Activated CD4-positive, alpha-beta T cell treated with anti-CD3 and anti-CD28 coated beads, Interleukin-2, amount 10 ng/mL, durations not matched to agents 24 days and 14 days (primary cell): ENCODE measurements around the gene RPL7L1. TPM values are rescaled to one million over a fixed set of nuclear protein-coding genes. Genes with fewer than 3 reads are reported as not detected.
"Not testable (repeated sequence)": the region's sequence is repeated elsewhere in the genome, so short reads cannot be mapped to it uniquely, and the experiment has no call there.

Experiments used
- DNase-seq: peaks from one replicate; pipeline ENCODE4 v3.0.0; 2022
- H3K27ac Mint-ChIP-seq: one replicate; pipeline ENCODE4 v1.8.0; 2022; ENCODE audit warnings: mild to moderate bottlenecking, mixed read lengths
- H3K27me3 Mint-ChIP-seq: one replicate; pipeline ENCODE4 v1.8.0; 2022; ENCODE audit warnings: mixed read lengths
- H3K36me3 Mint-ChIP-seq: one replicate; pipeline ENCODE4 v1.8.0; 2022; ENCODE audit warnings: low read depth, mild to moderate bottlenecking, mixed read lengths
- H3K4me1 Mint-ChIP-seq: one replicate; pipeline ENCODE4 v1.8.0; 2021; ENCODE audit warnings: mixed read lengths
- H3K4me3 Mint-ChIP-seq: one replicate; pipeline ENCODE4 v1.8.0; 2022; ENCODE audit warnings: mild to moderate bottlenecking, moderate library complexity, mixed read lengths
- H3K9me3 Mint-ChIP-seq: one replicate; pipeline ENCODE4 v1.8.0; 2021; ENCODE audit warnings: mixed read lengths
- intact Hi-C: fragments of 100-400 bp; cut with micrococcal nuclease; formaldehyde crosslinking; loops from one replicate; pipeline ENCODE4 v1.15.1; 2023
- total RNA-seq: library from RNA; stranded (reverse); gene quantifications from 2 replicates; pipeline ENCODE4 v1.2.3, GENCODE V29; 2022

Gene RPL7L1
- total RNA-seq, 1 donor from 2014 or later: 182 TPM

DNA sequence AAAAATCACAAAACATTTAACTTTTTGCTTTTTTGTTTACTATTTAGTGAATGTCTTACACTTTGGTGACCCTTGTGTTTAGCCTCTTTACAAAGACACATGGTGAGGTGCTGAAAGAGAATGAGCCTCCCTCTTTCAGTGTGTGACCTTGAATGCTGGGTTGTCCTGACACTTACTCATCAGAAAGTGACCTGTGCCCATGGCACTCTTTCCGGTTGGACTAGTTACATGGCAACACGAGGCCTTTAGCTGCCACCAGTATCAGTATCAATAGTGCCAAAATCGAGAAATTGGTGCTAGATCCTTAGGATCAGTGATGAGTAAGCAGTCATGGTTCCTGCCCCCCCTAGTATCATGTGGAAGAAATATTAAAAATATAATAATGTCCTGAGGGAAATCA is 1.7 kb upstream of the RPL7L1 start:
- H3K27ac Mint-ChIP-seq: peak overlapping the region; percentile 51
- peaks cover 11% of the 10 kb centered on the region for H3K4me1 Mint-ChIP-seq
- peak overlapping the region; percentile 55 for H3K4me3 Mint-ChIP-seq
- no peak for DNase-seq
- H3K9me3 Mint-ChIP-seq: no peaks in the 10 kb centered on the region
- peaks cover 14% of the 10 kb centered on the region for H3K36me3 Mint-ChIP-seq
- H3K27me3 Mint-ChIP-seq: no peaks in the 10 kb centered on the region
- intact Hi-C loops: loop anchor here (1.0 to 5.0 kb wide), 5 partner anchors 21 to 660 kb away; partner anchors contain the start of genes MRPS10 and UBR2

DNA sequence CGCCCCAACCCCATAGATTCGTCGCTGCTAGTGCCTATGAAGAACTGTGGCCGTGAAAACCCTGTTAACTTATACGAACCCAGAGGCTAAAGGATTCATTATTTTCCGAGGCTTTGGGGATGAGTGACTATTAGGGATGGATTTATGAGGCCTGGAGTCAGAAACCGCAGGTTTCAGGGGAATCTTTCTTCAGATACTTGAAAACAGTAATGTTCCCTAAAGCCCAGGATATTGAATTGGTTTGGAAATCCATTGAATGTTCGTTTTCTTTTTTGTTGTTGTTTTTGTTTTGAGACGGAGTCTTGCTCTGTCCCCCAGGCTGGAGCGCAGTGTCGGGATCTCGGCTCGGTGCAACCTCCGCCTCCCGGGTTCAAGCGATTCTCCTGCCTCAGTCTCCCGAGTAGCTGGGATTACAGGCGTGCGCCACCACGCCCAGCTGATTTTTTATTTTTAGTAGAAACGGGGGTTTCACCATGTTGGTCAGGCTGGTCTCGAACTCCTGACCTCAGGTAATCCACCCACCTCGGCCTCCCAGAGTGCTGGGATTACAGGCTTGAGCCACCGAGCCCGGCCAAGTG is 913 bp downstream of the RPL7L1 start:
- H3K4me3 Mint-ChIP-seq: peak overlapping the region; percentile 97
- DNase-seq, intact Hi-C loops, H3K27me3 Mint-ChIP-seq, H3K9me3 Mint-ChIP-seq: not testable (repeated sequence)
- H3K4me1 Mint-ChIP-seq: peaks cover 17% of the 10 kb centered on the region
- peak overlapping the region; percentile 100 for H3K27ac Mint-ChIP-seq
- H3K36me3 Mint-ChIP-seq: peaks cover 36% of the 10 kb centered on the region

DNA sequence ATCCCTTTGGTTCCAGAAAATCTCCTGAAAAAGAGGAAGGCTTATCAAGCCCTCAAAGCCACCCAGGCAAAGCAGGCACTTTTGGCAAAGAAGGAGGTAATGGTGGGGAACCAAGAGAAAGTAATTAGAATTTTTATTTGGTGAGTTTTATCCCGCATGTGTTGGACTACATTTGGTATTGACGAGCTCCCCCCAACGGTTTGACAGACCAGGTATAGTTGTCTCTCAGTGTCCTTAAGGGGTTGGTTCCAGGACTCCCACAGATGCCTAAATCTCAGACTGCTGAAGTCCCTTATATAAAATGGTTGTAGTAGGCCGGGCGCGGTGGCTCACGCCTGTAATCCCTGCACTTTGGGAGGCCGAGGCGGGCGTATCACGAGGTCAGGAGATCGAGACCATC is 1.5 kb downstream of the RPL7L1 start:
- Mint-ChIP-seq H3K36me3 (peaks cover 42% of the 10 kb centered on the region), H3K4me3 (peak overlapping the region; percentile 97), H3K4me1 (peaks cover 17% of the 10 kb centered on the region), H3K27ac (peak overlapping the region; percentile 100)
- intact Hi-C loops, H3K9me3 Mint-ChIP-seq, DNase-seq, H3K27me3 Mint-ChIP-seq: not testable (repeated sequence)

DNA sequence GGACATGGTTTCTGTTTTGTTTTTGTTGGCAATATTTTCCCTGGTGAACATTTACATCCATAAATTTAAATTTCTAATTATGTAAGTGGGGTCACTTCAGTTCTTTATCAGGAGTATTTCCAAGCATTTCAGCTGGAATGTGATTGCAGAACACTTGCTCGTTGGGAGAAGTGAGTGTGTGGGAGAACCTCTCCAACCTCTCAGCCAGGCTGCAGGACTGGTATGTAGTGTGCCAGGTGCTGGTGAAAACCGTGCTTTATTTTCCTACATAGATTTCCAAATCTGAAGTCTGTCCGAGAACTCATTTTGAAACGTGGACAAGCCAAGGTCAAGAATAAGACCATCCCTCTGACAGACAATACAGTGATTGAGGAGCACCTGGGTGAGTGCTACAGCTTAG is 6.3 kb downstream of the RPL7L1 start:
- no peak overlapping the region for H3K27ac Mint-ChIP-seq

DNA sequence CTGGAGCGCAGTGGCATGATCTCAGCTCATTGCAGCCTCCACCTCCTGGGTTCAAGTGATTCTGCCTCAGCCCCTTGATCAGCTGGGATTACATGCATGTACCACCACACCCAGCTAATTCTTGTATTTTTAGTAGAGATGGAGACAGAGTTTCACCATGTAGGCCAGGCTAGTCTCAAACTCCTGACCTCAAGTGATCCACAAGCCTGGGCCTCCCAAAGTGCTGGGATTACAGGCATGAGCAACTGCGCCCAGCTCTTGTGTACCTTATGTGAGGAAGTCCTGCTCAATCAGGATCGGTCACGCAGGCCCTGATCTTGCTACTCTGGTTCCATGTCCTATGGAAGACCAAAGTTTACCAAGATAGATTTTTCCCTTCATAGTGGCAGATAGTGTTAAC is 8.8 kb downstream of the RPL7L1 start:
- DNase-seq, H3K9me3 Mint-ChIP-seq, intact Hi-C loops, H3K27me3 Mint-ChIP-seq, H3K27ac Mint-ChIP-seq, H3K4me3 Mint-ChIP-seq: not testable (repeated sequence)
- H3K4me1 Mint-ChIP-seq: peaks cover 26% of the 10 kb centered on the region
- peaks cover 43% of the 10 kb centered on the region for H3K36me3 Mint-ChIP-seq

More for the DNA sequence above, 6.3 kb downstream of the RPL7L1 start:
- H3K4me1 Mint-ChIP-seq: peaks cover 23% of the 10 kb centered on the region
- no peaks in the 10 kb centered on the region for H3K9me3 Mint-ChIP-seq
- no peak for DNase-seq
- peaks cover 50% of the 10 kb centered on the region for H3K36me3 Mint-ChIP-seq
- intact Hi-C loops: no loop called here
- H3K27me3 Mint-ChIP-seq: no peaks in the 10 kb centered on the region
- no peak overlapping the region for H3K4me3 Mint-ChIP-seq

DNA sequence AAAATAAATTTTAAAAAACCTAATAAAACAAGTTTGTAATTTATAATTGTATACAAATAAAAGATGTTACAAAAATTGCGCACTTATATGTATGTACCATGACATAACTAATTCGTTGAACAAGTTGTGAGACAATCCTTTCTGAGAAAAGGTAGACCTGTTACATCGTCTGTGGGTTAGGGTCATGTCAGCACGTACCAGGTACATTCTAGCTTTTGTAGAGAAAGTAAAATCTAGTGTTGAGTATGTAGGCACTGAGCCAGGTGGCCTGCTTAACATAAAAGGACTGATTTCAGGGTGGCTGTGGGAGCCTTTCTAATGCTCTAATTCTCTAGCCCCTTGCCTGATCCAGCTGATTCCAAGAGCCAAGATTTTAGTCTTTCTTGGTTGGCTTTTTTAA is 10.4 kb downstream of the RPL7L1 start:
- intact Hi-C loops: loop anchor here (1.0 to 5.0 kb wide), 5 partner anchors 11 to 163 kb away; partner anchors contain the start of genes BICRAL, CNPY3 and RPL7L1
- peaks cover 21% of the 10 kb centered on the region for H3K4me1 Mint-ChIP-seq
- peak overlapping the region; percentile 98 for H3K27ac Mint-ChIP-seq
- no peaks in the 10 kb centered on the region for H3K9me3 Mint-ChIP-seq
- H3K4me3 Mint-ChIP-seq: peak overlapping the region; percentile 96
- DNase-seq: no peak
- peaks cover 29% of the 10 kb centered on the region for H3K36me3 Mint-ChIP-seq
- no peaks in the 10 kb centered on the region for H3K27me3 Mint-ChIP-seq

DNA sequence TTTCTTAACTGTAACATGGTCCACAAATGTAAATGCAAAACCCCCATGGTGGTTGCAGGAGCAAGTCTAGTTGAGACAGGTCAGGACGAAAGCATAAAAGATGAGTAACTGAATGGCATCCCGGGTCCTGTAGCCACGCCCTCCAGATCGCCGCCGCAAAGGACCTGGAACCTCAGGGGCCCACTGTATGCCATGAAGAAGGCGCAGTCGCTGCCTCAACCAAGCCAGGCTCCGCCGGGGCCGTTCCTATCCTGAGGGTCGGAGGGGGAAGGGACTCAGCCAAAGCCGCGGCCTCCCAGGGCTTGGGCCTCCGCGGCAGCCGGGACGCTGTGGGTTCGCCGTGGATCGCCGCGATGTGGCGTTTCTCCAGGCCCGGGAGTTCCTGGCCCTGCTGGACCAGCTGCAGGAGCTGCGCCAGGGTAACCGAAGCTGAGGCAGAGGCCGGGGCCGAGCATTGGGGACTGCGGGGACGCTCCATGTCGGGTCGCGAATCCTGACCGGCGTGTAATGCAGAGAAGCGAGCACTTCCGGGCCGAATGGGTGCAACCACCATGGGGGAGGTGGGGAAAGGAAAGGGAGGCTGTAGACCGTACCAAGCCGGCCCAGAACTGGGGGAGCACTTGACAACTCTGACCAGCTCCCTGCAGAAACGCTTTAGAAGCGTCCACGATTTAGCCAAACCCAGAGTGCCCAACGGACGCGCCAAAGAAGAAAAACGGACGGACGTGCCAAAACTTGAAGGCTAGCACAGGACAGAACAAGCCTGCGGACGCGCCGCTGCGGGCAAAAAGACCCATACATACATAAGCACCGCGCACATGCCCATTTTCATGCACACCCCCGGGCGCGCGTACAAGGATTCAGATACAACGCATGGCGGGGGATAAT is 11.1 kb downstream of the RPL7L1 start:
- Mint-ChIP-seq H3K27me3 (no peaks in the 10 kb centered on the region), H3K4me1 (peaks cover 21% of the 10 kb centered on the region), H3K9me3 (no peaks in the 10 kb centered on the region), H3K4me3 (peak overlapping the region; percentile 96), H3K36me3 (peaks cover 22% of the 10 kb centered on the region), H3K27ac (peak overlapping the region; percentile 98)
- peak; percentile 97 for DNase-seq
- intact Hi-C loops: loop anchor here (1.0 to 5.0 kb wide), 5 partner anchors 11 to 163 kb away; partner anchors contain the start of genes BICRAL, CNPY3 and RPL7L1

DNA sequence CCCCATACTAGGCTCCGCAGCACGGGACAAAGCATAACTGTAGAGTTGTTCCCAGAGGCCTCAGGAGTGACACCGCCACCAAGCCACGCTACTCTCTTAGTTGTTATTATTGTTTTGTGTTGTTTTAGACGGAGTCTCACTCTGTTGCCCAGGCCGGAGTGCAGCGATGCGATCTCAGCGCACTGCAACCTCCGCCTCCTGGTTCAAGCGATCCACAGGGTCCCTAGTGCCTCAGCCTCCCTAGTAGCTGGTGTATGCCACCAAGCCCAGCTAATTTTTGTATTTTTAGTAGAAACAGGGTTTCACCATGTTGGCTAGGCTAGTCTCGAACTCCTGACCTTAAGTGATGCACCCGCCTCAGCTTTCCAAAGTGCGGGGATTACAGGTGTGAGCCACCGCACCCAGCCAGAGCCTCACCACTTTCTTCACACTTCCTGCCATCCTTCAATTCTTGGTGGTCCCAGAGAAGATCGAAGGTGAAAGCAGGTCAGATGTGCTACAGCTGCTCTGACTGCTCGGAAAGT is 11.8 kb downstream of the RPL7L1 start:
- intact Hi-C loops: loop anchor here (2.0 to 5.0 kb wide), 2 partner anchors 108 to 164 kb away; partner anchors contain the start of gene BICRAL
- peak overlapping the region; percentile 98 for H3K27ac Mint-ChIP-seq
- no peaks in the 10 kb centered on the region for H3K27me3 Mint-ChIP-seq
- no peak for DNase-seq
- H3K36me3 Mint-ChIP-seq: peaks cover 15% of the 10 kb centered on the region
- H3K4me1 Mint-ChIP-seq: peaks cover 21% of the 10 kb centered on the region
- no peaks in the 10 kb centered on the region for H3K9me3 Mint-ChIP-seq
- peak overlapping the region; percentile 96 for H3K4me3 Mint-ChIP-seq

DNA sequence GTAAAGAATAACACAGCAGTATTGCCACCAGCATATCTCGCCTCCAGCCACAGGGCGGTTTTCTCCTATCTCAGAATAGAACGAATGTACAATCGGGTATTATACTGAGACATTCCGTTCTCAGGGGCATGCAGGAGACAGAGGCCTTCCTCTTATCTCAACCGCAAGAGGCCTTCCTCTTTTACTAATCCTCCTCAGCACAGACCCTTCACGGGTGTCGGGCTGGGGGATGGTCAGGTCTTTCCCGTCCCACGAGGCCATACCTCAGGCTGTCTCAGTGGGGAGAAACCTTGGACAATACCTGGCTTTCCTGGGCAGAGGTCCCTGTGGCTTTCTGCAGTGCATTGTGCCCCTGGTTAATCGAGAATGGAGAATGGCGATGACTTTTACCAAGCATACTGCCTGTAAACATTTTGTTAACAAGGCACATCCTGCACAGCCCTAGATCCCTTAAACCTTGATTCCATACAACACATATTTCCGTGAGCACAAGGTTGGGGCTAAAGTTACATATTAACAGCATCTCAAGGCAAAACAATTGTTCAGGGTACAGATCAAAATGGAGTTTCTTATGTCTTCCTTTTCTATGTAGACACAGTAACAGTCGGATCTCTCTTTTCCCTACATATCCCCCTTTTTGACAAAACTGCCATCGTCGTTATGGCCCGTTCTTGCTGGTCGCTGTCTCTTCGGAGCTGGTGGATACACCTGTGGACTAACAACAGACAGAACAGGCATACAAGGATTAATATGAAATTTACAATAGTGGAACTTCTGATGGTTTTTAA is 14.8 kb downstream of the RPL7L1 start:
- not testable (repeated sequence) for H3K9me3 Mint-ChIP-seq, H3K4me3 Mint-ChIP-seq, DNase-seq, H3K27ac Mint-ChIP-seq, H3K27me3 Mint-ChIP-seq, H3K36me3 Mint-ChIP-seq
- intact Hi-C loops: loop anchor here (5.0 kb wide), 1 partner anchor 167 kb away; no protein-coding TSS in a partner anchor
- peaks cover 15% of the 10 kb centered on the region for H3K4me1 Mint-ChIP-seq

DNA sequence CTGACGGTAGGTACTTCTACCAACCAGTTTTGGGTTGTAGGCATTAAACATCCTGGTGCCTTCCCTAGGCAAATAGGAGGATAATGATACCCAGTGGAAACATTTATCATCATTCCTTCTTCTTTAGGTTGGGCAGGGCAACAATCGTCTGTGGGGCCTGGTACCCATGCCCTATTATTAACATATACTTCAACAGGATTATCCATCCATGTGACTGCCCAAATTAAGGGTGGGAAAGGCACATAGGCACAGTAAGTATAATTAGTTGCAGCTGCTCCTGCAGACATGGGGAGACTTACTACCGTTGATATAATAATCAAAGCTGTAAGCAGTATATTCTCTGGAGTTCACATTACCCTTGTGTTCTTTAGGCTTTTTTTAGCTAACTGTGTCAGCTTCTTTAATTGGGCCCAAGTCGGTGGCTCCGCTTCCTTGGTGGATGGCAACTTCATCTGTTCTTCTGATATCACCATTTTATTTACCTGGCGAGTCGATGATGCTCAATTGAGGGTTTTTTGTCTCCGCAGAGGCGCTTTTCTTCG is 16.8 kb downstream of the RPL7L1 start:
- Mint-ChIP-seq H3K4me3 (no peak overlapping the region), H3K9me3 (no peaks in the 10 kb centered on the region)
- intact Hi-C loops: no loop called here

DNA sequence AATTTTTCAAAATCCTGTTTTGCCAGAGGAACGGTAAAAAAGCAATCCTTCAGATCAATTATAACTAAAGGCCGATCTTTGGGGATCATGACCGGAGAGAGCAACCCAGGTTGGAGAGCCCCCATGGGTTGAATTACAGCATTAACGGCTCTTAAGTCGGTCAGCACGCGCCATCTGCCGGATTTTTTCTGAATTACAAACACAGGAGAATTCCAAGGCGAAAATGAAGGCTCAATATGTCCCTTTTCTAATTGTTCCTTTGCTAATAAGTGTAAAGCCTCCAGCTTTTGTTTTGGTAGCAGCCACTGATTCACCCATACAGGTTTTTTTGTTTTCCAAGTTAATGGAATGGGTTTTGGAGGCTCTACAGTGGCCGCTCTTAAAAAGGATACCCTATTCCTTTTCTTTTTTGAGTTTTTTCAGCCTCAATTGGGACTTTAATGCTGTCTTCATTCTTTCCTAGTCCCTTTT is 19.5 kb downstream of the RPL7L1 start:
- no peak overlapping the region for H3K27ac Mint-ChIP-seq
- intact Hi-C loops: loop anchor here (1.0 to 2.0 kb wide), 2 partner anchors 20 to 238 kb away; partner anchors contain the start of gene RPL7L1
- no peaks in the 10 kb centered on the region for H3K36me3 Mint-ChIP-seq
- DNase-seq: peak; percentile 93
- peaks cover 17% of the 10 kb centered on the region for H3K4me1 Mint-ChIP-seq
- H3K27me3 Mint-ChIP-seq: no peaks in the 10 kb centered on the region
- H3K4me3 Mint-ChIP-seq: no peak overlapping the region
- H3K9me3 Mint-ChIP-seq: no peaks in the 10 kb centered on the region

More for the DNA sequence above, 16.8 kb downstream of the RPL7L1 start:
- Mint-ChIP-seq H3K36me3 (no peaks in the 10 kb centered on the region), H3K4me1 (peaks cover 3% of the 10 kb centered on the region), H3K27ac (no peak overlapping the region), H3K27me3 (no peaks in the 10 kb centered on the region)
- no peak for DNase-seq

DNA sequence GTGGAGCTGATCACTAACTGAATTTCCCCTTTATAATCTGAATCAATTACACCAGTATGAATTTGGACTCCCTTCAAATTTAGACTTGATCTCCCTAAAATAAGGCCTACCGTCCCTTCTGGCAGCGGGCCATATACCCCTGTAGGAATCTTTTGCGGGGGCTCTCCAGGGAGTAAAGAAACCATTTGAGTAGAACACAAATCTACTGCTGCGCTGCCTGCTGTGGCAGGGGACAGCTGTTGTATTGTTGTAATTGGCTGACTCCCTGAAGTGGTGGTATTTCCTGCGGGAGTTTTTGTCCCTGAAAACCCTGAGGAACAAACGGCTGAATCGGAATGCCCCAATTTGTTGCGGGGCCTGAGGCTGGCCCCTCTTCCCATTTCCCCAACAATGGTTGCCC is 20.5 kb downstream of the RPL7L1 start:
- Mint-ChIP-seq H3K36me3 (no peaks in the 10 kb centered on the region), H3K27me3 (no peaks in the 10 kb centered on the region), H3K4me1 (peaks cover 17% of the 10 kb centered on the region), H3K4me3 (no peak overlapping the region), H3K9me3 (no peaks in the 10 kb centered on the region), H3K27ac (no peak overlapping the region)
- DNase-seq: no peak
- intact Hi-C loops: loop anchor here (1.0 to 2.0 kb wide), 3 partner anchors 21 to 239 kb away; partner anchors contain the start of genes CNPY3 and RPL7L1

DNA sequence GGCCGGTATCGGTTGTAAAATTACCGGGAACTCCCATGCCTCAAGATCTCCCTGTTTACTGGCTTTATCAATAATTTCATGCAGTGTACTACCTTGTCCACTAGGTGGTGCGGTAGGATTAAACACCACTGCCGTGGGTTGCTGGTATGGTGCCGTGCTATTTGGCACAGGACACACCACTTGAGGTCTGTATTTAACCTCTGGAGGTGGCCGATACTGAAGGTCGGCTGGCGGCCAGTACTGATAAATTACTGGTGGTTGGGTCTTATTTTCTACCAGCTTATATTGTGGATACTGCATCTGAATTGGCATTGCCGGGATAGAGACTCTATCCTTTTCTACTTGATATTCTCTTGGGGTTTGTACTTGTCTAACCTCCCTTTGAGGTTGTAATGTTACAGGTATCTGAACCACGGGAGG is 22.1 kb downstream of the RPL7L1 start:
- H3K27me3 Mint-ChIP-seq: peaks cover 2% of the 10 kb centered on the region
- H3K4me1 Mint-ChIP-seq: peaks cover 17% of the 10 kb centered on the region
- H3K27ac Mint-ChIP-seq: no peak overlapping the region
- peak; percentile 93 for DNase-seq
- peak overlapping the region; percentile 4 for H3K4me3 Mint-ChIP-seq
- intact Hi-C loops: loop anchor here (1.0 to 2.0 kb wide), 3 partner anchors 27 to 242 kb away; partner anchors contain the start of genes CNPY3, KLC4 and MRPL2
- no peaks in the 10 kb centered on the region for H3K36me3 Mint-ChIP-seq
- no peaks in the 10 kb centered on the region for H3K9me3 Mint-ChIP-seq
